Fibroblast of upper back skin (primary cell): Measurements from ENCODE around the gene USP24.
A peak's percentile ranks its signal among the peaks of the same experiment; 100 is the strongest.
"Not testable (repeated sequence)": the region's sequence is repeated elsewhere in the genome, so short reads cannot be mapped to it uniquely, and the experiment has no call there.

Source experiments
- DNase-seq: peaks from one replicate; pipeline ENCODE4 v3.0.0-alpha.2; 2013

The USP24 gene

GRCh38 chr1:55031098-55031497 is 184.1 kb downstream of the USP24 start:
- DNase-seq = not testable (repeated sequence)

- DNase-seq = not testable (repeated sequence)
Observed at GRCh38 chr1:55026682-55027081, 188.5 kb downstream of the USP24 start.

- not testable (repeated sequence) for DNase-seq
Observed at GRCh38 chr1:55024163-55024562, 191.0 kb downstream of the USP24 start.

- DNase-seq = peak; percentile 85
Observed at GRCh38 chr1:55021942-55022546, 193.1 kb downstream of the USP24 start.

- no peak for DNase-seq
Observed at GRCh38 chr1:55018395-55018794, 196.8 kb downstream of the USP24 start.
